Mucosa of stomach (tissue), 1 donor: ENCODE results near the gene EXOC6B.

Experiments
- H3K27me3 ChIP-seq: one replicate; pipeline ENCODE4 v1.7.0; 2013; ENCODE audit warnings: mild to moderate bottlenecking, low read length; ENCODE audit not compliant: control insufficient read depth, insufficient read depth
- H3K36me3 ChIP-seq: one replicate; pipeline ENCODE4 v1.7.0; 2013; ENCODE audit warnings: low read length; ENCODE audit not compliant: control insufficient read depth, insufficient read depth
- H3K4me1 ChIP-seq: one replicate; pipeline ENCODE4 v1.7.0; 2013; ENCODE audit warnings: mild to moderate bottlenecking, low read length; ENCODE audit not compliant: control insufficient read depth, insufficient read depth
- H3K4me3 ChIP-seq: one replicate; pipeline ENCODE4 v1.7.0; 2013; ENCODE audit warnings: low read length
- H3K9ac ChIP-seq: one replicate; pipeline ENCODE4 v1.7.0; 2013; ENCODE audit warnings: mild to moderate bottlenecking, low read length, moderate library complexity
- H3K9me3 ChIP-seq: one replicate; pipeline ENCODE4 v1.7.0; 2013; ENCODE audit warnings: mild to moderate bottlenecking, low read length, moderate library complexity; ENCODE audit not compliant: control insufficient read depth
- donor health status: Pancreatic carcinoma.

Gene EXOC6B

DNA sequence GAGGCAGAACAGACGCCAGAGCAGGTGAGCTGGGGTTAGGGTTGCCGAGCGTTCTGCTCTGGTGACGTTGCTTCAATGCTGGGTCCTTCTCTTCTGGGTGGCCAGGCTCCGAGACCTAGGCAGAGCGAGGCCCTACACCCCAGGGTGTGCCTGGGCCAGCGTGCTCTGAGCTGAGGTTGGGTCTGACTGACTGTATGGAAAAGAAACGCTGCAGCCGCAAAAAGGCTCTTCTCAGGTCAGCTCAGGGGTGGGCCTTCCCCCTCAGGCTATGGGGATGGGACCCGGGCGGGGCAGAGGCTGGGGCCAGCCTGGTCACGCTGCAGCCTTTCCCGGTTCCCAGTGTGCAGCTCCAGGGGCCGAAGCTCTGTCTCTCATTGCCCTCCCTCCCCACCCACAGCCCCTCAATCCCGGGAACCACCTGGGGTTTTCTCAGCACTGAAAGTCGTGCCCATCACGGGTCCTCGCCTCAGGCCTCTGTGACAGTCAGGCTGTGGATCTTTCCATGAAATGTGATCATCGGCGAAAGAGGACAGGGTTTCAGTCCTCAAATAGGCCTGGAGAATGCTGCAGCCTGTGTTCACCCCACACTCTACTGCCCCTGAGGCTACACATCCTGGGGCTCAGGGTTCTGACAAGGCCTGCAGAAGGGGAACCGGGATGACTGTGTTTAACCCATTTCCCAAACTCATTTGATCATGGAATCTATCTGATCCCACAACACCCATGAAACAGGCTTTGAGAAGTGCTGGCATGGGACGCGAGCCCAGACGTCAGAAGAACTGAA, 697.6 kb downstream of the EXOC6B start:
- Histone ChIP-seq H3K9ac (no peak overlapping the region), H3K4me3 (no peak overlapping the region), H3K4me1 (no peaks in the 10 kb centered on the region), H3K36me3 (no peaks in the 10 kb centered on the region), H3K27me3 (peaks cover 7% of the 10 kb centered on the region), H3K9me3 (no peaks in the 10 kb centered on the region)

DNA sequence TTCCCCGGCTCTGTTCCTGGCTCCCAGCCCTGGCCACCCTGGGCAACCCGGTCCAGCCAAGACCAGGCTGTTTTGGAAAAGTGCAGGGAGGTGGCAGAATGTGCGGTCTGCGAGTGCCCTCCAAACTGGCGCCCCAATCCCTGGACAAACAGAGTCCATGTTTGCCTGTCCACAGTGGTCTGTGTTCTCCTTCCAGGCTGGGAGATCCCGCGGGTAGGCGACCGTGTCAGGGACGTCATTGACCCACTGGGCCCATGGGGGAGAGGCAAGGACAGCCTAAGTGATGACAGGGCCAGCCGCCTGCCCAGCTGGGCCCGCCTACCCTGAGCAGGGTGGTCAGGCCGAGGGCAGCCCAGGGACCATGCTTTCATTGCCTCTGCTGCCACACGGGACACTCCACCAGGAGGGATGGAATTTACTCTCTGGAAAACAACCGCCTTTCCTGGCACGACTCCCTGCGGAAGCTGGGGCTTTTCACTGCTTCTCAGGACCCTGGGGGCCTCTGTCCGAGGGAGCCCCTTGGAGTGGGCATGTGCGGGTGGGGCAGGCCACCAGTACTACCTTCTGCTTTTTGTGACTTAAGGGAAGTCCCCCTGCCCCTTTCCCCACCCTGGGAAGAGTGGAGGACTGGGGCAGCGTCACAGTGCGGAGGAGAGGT, 698.3 kb downstream of the EXOC6B start:
- no peaks in the 10 kb centered on the region for H3K4me1 ChIP-seq
- no peaks in the 10 kb centered on the region for H3K36me3 ChIP-seq
- peaks cover 9% of the 10 kb centered on the region for H3K27me3 ChIP-seq
- H3K4me3 ChIP-seq, result no peak overlapping the region
- no peaks in the 10 kb centered on the region for H3K9me3 ChIP-seq
- no peak overlapping the region for H3K9ac ChIP-seq

DNA sequence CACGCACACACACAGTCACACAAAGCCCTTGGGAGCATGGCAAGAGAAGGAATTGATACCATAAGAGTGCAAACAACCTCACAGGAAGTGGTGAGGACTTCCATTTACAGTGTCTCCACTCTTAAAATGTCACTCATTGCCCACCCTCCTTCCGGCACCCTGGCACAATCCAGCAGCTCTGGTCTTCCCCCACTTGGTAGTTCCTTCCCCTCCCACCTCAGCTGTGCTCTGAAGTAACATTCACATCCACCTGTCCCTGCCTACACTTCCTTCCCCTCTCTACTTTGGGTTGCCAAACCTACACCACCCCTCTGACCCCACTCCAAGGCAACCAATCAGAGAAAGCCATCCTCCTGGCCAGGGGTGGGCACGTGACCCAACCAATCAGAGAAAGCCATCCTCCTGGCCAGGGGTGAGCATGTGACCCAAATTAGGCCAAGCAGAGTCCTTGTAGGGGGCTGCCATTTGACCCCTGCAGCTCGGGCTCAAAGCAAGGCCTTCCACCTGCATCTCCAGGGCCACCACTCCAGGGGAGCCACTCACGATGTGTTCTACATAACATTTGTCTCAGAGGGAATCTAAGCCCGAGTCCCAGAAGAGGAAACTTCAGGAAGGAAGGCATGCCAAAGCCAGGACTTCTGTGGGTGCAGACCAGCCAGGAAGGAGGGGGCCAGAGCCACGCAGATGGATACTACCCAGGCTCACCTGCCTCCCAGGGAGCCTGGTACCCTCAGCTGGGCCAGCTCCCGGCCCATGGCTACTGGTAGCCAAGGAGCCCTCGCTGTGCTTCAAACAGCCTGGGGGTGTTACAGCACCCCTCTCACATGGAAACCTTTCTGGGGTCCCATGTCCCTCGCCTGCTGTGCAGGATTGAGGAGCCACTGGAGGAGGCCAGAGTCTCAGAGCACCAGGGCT, 699.4 kb downstream of the EXOC6B start:
- Histone ChIP-seq H3K9ac (no peak overlapping the region), H3K4me1 (no peaks in the 10 kb centered on the region), H3K4me3 (no peak overlapping the region), H3K9me3 (no peaks in the 10 kb centered on the region), H3K27me3 (peaks cover 9% of the 10 kb centered on the region), H3K36me3 (no peaks in the 10 kb centered on the region)
